GM12878 (cell line): Measurements from ENCODE around the gene B3GNT7.

ENCODE experiments used
- HDAC6 ChIP-seq: fragments of 200-600 bp; sonication (generic); IDR thresholded peaks from one replicate; pipeline ENCODE4 v1.8.0; 2017; ENCODE audit warnings: antibody characterized with exemption; ENCODE audit not compliant: unreplicated experiment
- MEF2A ChIP-seq: IDR thresholded peaks from 2 replicates; pipeline ENCODE4 v1.6.1; 2011; ENCODE audit warnings: low read depth, mild to moderate bottlenecking, low read length, moderate library complexity; ENCODE audit not compliant: insufficient read depth
- POLR2AphosphoS5 ChIP-seq: IDR thresholded peaks from 2 replicates; pipeline ENCODE4 v1.6.1; 2011; ENCODE audit warnings: mild to moderate bottlenecking, low read length, inconsistent platforms
- STAT3 ChIP-seq: IDR thresholded peaks from 2 replicates; pipeline ENCODE4 v1.6.1; 2011; ENCODE audit warnings: low read depth, low read length, improper control_type of control experiment
- TAF1 ChIP-seq: IDR thresholded peaks from 2 replicates; pipeline ENCODE4 v1.6.1; 2011; ENCODE audit warnings: mild to moderate bottlenecking, low read depth, low read length, borderline replicate concordance
- TF ChIP-seq, protein P1 (sequence below): fragments of 450-650 bp; IDR thresholded peaks from 2 replicates; pipeline ENCODE4 v1.6.1; 2017; ENCODE audit warnings: mild to moderate bottlenecking, moderate library complexity
- TF ChIP-seq, protein P2 (sequence below), 3 experiments: IDR thresholded peaks in 2 of 3; conservative IDR thresholded peaks in 1 of 3; 2 replicates each; pipeline ENCODE4 v1.5.1; 2011; ENCODE audit warnings: low read depth in 3 of 3, low read length in 3 of 3, mild to moderate bottlenecking in 3 of 3, control low read depth in 2 of 3, moderate library complexity in 2 of 3, inconsistent platforms in 1 of 3, mixed read lengths in 1 of 3; ENCODE audit not compliant: control insufficient read depth in 2 of 3, insufficient read depth in 1 of 3; ENCODE audit errors: extremely low read depth in 1 of 3
- TF ChIP-seq, protein P3 (sequence below): IDR thresholded peaks from 2 replicates; pipeline ENCODE4 v1.6.1; 2012; ENCODE audit warnings: mild to moderate bottlenecking, low read depth, low read length
- TF ChIP-seq, protein P4 (sequence below): IDR thresholded peaks from 2 replicates; pipeline ENCODE4 v1.6.1; 2012; ENCODE audit warnings: low read depth, low read length, improper control_type of control experiment

DNA sequence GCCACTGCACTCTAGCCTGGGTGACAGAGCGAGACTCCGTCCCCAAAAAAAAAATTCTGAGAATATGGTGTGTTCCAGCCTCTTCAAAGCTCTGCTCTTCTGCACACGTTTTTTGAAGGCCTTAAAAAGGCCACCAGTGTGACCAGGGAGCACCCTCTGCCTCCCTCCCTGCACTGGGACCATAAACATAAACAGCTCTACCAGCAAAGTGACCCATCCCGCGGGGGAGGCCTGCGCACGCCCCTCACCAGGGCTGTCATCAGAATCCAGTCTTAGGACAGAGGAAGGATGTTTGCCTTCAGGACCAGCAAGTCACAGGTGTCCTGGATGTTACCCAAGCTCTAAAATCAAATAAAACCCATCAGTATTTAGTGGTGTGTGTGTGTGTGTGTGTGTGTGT lies 23.2 kb upstream of the B3GNT7 start:
- TF ChIP-seq, protein P1, sequence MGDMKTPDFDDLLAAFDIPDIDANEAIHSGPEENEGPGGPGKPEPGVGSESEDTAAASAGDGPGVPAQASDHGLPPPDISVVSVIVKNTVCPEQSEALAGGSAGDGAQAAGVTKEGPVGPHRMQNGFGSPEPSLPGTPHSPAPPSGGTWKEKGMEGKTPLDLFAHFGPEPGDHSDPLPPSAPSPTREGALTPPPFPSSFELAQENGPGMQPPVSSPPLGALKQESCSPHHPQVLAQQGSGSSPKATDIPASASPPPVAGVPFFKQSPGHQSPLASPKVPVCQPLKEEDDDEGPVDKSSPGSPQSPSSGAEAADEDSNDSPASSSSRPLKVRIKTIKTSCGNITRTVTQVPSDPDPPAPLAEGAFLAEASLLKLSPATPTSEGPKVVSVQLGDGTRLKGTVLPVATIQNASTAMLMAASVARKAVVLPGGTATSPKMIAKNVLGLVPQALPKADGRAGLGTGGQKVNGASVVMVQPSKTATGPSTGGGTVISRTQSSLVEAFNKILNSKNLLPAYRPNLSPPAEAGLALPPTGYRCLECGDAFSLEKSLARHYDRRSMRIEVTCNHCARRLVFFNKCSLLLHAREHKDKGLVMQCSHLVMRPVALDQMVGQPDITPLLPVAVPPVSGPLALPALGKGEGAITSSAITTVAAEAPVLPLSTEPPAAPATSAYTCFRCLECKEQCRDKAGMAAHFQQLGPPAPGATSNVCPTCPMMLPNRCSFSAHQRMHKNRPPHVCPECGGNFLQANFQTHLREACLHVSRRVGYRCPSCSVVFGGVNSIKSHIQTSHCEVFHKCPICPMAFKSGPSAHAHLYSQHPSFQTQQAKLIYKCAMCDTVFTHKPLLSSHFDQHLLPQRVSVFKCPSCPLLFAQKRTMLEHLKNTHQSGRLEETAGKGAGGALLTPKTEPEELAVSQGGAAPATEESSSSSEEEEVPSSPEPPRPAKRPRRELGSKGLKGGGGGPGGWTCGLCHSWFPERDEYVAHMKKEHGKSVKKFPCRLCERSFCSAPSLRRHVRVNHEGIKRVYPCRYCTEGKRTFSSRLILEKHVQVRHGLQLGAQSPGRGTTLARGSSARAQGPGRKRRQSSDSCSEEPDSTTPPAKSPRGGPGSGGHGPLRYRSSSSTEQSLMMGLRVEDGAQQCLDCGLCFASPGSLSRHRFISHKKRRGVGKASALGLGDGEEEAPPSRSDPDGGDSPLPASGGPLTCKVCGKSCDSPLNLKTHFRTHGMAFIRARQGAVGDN = no peak
- no peak for TF ChIP-seq STAT3
- TF ChIP-seq MEF2A = no peak
- TF ChIP-seq POLR2AphosphoS5 = no peak
- TF ChIP-seq TAF1 = no peak
- TF ChIP-seq, protein P2, sequence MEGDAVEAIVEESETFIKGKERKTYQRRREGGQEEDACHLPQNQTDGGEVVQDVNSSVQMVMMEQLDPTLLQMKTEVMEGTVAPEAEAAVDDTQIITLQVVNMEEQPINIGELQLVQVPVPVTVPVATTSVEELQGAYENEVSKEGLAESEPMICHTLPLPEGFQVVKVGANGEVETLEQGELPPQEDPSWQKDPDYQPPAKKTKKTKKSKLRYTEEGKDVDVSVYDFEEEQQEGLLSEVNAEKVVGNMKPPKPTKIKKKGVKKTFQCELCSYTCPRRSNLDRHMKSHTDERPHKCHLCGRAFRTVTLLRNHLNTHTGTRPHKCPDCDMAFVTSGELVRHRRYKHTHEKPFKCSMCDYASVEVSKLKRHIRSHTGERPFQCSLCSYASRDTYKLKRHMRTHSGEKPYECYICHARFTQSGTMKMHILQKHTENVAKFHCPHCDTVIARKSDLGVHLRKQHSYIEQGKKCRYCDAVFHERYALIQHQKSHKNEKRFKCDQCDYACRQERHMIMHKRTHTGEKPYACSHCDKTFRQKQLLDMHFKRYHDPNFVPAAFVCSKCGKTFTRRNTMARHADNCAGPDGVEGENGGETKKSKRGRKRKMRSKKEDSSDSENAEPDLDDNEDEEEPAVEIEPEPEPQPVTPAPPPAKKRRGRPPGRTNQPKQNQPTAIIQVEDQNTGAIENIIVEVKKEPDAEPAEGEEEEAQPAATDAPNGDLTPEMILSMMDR (IDR thresholded peaks at IDR 0.05 in 2 of 3, conservative IDR thresholded peaks at IDR 0.05 in 1 of 3; ENCODE audit: control insufficient read depth in 2 of 3, extremely low read depth in 1 of 3, insufficient read depth in 1 of 3, low read depth in 3 of 3, low read length in 3 of 3) = no peak
- TF ChIP-seq HDAC6 = no peak
- TF ChIP-seq, protein P3, sequence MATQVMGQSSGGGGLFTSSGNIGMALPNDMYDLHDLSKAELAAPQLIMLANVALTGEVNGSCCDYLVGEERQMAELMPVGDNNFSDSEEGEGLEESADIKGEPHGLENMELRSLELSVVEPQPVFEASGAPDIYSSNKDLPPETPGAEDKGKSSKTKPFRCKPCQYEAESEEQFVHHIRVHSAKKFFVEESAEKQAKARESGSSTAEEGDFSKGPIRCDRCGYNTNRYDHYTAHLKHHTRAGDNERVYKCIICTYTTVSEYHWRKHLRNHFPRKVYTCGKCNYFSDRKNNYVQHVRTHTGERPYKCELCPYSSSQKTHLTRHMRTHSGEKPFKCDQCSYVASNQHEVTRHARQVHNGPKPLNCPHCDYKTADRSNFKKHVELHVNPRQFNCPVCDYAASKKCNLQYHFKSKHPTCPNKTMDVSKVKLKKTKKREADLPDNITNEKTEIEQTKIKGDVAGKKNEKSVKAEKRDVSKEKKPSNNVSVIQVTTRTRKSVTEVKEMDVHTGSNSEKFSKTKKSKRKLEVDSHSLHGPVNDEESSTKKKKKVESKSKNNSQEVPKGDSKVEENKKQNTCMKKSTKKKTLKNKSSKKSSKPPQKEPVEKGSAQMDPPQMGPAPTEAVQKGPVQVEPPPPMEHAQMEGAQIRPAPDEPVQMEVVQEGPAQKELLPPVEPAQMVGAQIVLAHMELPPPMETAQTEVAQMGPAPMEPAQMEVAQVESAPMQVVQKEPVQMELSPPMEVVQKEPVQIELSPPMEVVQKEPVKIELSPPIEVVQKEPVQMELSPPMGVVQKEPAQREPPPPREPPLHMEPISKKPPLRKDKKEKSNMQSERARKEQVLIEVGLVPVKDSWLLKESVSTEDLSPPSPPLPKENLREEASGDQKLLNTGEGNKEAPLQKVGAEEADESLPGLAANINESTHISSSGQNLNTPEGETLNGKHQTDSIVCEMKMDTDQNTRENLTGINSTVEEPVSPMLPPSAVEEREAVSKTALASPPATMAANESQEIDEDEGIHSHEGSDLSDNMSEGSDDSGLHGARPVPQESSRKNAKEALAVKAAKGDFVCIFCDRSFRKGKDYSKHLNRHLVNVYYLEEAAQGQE = no peak
- TF ChIP-seq, protein P4, sequence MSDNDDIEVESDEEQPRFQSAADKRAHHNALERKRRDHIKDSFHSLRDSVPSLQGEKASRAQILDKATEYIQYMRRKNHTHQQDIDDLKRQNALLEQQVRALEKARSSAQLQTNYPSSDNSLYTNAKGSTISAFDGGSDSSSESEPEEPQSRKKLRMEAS = no peak
